Subcutaneous adipose tissue (tissue), 4 donors: Measurements from ENCODE around the gene MPP7. TPM values are rescaled to one million over a fixed set of nuclear protein-coding genes. Genes with fewer than 3 reads are reported as not detected.

Source experiments
- total RNA-seq, 4 donors: library from RNA; depleted of rRNA; stranded (reverse); fragments of >200 nt; gene quantifications; one replicate each; pipeline ENCODE4 v1.1.0, GENCODE V29; 2016
- TF ChIP-seq, protein P1 (sequence below): fragments of 450-650 bp; IDR thresholded peaks from one replicate; pipeline ENCODE4 v1.5.1; 2016; ENCODE audit warnings: low read depth, mild to moderate bottlenecking, control low read depth, antibody characterized with exemption, moderate library complexity

MPP7 gene
- total RNA-seq, 4 donors from 2014 or later = 2.2 to 3.3 (median 2.5) TPM

DNA sequence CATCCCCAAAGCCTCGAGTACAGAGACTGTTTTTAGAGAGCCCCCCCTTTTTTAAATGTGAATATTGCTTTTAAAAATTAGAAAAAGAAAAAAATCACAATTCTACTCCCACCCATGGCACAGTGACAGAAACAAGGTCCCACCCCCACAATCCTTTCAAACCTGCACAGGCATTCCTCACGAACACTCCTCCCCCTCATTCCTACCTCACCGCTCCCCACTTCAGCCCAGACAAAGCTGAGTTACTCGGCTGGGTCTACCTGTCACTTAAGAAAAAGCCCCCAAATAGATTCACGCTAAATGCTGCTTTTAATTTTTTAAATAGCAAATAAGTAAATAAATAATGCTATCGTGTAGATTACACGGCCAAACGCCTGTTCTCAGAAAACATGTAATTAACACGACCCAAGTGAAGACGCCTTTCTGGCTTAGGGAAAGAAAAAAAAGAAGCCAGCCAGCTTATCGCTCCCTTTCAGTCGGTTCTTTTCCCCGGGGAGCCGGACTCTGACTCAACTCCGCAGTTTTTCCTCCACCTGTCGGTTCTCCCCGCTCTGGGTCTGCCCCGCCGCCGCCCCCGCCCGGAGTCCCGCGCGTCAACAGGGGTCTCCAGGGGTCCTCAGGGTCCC, 739 bp downstream of the MPP7 start:
- TF ChIP-seq, protein P1, sequence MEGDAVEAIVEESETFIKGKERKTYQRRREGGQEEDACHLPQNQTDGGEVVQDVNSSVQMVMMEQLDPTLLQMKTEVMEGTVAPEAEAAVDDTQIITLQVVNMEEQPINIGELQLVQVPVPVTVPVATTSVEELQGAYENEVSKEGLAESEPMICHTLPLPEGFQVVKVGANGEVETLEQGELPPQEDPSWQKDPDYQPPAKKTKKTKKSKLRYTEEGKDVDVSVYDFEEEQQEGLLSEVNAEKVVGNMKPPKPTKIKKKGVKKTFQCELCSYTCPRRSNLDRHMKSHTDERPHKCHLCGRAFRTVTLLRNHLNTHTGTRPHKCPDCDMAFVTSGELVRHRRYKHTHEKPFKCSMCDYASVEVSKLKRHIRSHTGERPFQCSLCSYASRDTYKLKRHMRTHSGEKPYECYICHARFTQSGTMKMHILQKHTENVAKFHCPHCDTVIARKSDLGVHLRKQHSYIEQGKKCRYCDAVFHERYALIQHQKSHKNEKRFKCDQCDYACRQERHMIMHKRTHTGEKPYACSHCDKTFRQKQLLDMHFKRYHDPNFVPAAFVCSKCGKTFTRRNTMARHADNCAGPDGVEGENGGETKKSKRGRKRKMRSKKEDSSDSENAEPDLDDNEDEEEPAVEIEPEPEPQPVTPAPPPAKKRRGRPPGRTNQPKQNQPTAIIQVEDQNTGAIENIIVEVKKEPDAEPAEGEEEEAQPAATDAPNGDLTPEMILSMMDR = no peak

DNA sequence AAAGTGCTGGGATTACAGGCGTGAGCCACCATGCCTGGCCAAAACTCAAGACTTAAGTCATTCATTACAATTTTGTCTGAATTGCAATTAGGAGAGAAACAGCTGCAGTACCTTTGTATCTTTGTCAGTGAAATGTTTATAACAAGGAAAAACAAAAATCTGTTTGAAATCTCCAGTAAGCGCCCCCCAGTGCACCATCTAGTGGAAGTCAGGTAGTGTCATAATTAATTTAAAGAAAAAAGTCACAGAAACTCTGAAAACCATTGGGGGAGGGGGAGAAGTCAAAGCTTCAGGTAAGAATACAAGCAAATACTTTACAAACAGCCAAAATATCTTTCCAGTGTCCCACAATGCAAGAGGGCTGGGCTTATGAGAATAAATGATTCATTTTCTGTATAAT, 2.8 kb downstream of the MPP7 start:
- TF ChIP-seq, protein P1 = no peak

DNA sequence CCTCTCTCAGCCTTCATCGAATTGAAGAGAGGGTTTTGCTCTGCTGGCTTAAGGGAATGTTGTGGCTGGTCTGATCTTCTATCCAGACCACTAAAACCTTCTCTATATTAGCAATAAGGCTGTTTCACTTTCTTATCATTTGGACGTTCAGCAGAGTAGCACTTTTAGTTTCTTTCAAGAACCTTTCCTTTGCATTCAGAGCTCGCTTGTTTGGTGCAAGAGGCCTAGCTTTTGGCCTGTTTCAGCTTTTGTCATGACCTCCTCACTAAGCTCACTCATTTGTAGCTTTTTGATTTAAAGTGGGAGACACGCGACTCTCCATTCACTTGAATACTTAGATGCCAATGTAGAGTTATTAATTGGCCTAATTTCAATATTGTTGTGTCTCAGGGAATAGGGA, 3.9 kb downstream of the MPP7 start:
- TF ChIP-seq, protein P1 = no peak

DNA sequence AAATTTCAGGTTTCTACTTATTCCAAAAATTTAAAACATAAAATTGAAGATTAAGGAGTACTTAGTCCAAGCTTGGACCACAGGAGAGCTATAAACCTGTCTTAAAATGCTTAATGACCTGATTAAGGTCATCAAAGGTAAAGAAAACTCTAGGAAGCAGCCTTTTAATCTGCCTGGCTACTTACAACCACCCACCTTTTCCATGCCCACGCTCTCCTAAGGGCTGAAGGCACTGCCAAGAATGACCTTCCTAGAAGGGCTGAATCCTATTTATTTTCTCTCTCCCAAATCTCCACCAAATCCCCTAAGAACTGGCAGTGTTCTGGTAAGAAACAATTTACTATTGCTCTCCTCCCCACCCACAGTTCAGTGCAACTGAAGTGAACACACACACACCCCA, 6.8 kb downstream of the MPP7 start:
- TF ChIP-seq, protein P1 = no peak

DNA sequence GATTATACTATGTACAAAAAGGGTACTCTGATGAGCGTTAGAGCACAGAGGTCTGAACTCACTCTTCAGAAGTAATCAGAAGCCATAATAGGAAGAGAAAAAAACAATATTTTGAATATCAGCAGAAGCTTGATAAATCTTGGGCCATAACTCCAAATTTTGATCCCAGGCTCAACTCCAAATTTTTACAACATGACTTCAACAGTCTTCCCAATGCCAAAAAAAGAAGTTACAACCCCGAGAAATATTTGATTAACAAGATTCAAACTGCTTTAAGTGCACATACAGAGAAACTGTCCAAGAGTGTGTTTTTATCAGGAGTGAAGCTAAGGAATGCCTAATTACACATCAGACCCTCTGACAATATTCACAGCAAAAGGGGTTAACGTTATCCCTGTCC, 7.5 kb downstream of the MPP7 start:
- TF ChIP-seq, protein P1 = no peak

DNA sequence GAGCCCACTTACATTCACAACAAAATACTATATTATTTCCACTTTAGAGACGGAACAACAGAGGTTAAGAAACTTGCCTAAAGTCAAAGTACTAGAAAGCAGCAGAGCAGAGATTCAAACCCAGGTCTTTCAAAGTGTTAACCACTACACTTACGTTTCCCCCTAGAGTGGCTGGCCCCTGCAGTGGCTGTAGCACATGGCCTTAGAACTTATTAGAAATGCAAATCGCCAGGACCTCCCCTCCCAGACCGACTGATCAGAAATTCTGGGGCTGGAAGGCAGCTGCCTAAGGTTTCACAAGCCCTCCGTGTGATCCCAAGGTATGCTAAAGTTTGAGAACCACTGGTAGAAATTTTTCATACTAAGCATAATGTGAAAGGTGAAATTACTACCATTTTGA, 8.1 kb downstream of the MPP7 start:
- TF ChIP-seq, protein P1 = no peak

DNA sequence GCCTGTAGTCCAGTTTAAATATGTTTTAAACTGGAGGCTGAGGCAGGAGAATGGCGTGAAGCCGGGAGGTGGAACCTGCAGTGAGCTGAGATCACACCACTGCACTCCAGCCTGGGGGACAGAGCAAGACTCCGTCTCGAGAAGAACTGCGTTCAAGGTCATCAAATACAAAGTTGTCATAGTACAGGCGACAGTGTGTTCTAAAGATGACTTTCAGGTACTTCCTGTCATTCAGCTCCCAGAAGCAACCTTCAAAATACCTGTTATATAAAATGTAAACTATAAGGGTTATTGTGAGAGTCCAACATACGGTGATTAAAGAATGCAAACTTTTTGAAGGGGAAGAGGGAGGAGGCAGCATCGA, 8.7 kb downstream of the MPP7 start:
- TF ChIP-seq, protein P1 = no peak
